ENCODE measurements around the gene SBK2.

DNA sequence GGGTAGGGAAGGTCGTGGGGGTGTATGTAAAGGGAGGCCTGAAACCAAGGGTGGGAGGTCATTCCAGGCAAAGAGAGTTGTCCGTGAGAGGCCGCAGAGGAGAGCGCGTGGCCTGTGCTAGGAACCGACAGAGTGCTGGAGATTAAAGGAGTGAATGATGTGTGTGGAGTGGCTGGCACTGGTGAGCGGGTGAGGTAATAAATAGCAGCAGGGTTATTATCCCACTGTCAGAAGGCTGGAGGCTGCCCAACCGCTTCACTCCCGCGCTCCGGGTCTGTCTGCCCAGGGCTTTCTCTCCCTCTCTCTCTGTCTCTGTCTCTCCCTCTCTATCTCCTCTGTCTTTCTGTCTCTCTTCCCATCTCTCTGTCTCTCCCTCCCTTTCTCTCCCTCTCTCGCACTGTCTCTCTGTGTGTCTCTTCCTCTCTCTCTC, 26.3 kb upstream of the SBK2 start:
- TF ChIP-seq, protein P1, sequence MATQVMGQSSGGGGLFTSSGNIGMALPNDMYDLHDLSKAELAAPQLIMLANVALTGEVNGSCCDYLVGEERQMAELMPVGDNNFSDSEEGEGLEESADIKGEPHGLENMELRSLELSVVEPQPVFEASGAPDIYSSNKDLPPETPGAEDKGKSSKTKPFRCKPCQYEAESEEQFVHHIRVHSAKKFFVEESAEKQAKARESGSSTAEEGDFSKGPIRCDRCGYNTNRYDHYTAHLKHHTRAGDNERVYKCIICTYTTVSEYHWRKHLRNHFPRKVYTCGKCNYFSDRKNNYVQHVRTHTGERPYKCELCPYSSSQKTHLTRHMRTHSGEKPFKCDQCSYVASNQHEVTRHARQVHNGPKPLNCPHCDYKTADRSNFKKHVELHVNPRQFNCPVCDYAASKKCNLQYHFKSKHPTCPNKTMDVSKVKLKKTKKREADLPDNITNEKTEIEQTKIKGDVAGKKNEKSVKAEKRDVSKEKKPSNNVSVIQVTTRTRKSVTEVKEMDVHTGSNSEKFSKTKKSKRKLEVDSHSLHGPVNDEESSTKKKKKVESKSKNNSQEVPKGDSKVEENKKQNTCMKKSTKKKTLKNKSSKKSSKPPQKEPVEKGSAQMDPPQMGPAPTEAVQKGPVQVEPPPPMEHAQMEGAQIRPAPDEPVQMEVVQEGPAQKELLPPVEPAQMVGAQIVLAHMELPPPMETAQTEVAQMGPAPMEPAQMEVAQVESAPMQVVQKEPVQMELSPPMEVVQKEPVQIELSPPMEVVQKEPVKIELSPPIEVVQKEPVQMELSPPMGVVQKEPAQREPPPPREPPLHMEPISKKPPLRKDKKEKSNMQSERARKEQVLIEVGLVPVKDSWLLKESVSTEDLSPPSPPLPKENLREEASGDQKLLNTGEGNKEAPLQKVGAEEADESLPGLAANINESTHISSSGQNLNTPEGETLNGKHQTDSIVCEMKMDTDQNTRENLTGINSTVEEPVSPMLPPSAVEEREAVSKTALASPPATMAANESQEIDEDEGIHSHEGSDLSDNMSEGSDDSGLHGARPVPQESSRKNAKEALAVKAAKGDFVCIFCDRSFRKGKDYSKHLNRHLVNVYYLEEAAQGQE (IDR thresholded peaks at IDR 0.05; ENCODE audit: unreplicated experiment) = no peak
- TF ChIP-seq, protein P2, sequence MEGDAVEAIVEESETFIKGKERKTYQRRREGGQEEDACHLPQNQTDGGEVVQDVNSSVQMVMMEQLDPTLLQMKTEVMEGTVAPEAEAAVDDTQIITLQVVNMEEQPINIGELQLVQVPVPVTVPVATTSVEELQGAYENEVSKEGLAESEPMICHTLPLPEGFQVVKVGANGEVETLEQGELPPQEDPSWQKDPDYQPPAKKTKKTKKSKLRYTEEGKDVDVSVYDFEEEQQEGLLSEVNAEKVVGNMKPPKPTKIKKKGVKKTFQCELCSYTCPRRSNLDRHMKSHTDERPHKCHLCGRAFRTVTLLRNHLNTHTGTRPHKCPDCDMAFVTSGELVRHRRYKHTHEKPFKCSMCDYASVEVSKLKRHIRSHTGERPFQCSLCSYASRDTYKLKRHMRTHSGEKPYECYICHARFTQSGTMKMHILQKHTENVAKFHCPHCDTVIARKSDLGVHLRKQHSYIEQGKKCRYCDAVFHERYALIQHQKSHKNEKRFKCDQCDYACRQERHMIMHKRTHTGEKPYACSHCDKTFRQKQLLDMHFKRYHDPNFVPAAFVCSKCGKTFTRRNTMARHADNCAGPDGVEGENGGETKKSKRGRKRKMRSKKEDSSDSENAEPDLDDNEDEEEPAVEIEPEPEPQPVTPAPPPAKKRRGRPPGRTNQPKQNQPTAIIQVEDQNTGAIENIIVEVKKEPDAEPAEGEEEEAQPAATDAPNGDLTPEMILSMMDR (conservative IDR thresholded peaks at IDR 0.05; ENCODE audit: low read depth in 2 of 2) = no peak
- TF ChIP-seq CREB1 (CRISPR knock-in tag; IDR thresholded peaks at IDR 0.05; ENCODE audit: low read depth) = no peak
- TF ChIP-seq, protein P3, sequence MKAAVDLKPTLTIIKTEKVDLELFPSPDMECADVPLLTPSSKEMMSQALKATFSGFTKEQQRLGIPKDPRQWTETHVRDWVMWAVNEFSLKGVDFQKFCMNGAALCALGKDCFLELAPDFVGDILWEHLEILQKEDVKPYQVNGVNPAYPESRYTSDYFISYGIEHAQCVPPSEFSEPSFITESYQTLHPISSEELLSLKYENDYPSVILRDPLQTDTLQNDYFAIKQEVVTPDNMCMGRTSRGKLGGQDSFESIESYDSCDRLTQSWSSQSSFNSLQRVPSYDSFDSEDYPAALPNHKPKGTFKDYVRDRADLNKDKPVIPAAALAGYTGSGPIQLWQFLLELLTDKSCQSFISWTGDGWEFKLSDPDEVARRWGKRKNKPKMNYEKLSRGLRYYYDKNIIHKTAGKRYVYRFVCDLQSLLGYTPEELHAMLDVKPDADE (IDR thresholded peaks at IDR 0.05) = no peak
